NCI-H82 treated with DMSO at 0.1 percent for 48 hours (cell line): ENCODE measurements around the gene CILP.

Experiments
- DNase-seq: peaks from one replicate; lab custom pipeline; 2025; ENCODE audit not compliant: unreplicated experiment; lab: John Stamatoyannopoulos, UW

CILP gene

GRCh38 chr15:65222891-65223290 is 11.6 kb upstream of the CILP start:
- no peak for DNase-seq

DNA sequence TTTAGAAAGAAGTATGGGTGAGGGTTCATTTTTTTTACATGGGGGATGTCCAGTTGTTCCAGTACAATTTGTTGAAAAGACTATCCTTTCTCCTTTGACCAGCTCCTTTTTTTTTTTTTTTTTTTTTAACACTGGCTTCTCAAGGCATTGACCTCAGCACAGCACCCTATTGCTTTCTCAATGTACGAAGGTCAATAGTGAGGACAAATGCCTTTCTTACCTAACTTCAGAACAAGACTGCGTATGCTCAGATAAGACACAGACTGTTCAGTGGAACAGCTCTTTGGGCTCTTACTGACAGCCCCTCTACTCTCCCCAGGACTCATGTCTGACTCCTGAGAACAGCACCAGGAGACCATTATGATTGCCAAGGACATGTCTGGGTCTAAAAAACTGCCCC is 10.4 kb upstream of the CILP start:
- no peak for DNase-seq

- DNase-seq = no peak
Observed at GRCh38 chr15:65219137-65219536, 7.9 kb upstream of the CILP start.

- no peak for DNase-seq
Observed at GRCh38 chr15:65217526-65218482, 6.5 kb upstream of the CILP start.

DNA sequence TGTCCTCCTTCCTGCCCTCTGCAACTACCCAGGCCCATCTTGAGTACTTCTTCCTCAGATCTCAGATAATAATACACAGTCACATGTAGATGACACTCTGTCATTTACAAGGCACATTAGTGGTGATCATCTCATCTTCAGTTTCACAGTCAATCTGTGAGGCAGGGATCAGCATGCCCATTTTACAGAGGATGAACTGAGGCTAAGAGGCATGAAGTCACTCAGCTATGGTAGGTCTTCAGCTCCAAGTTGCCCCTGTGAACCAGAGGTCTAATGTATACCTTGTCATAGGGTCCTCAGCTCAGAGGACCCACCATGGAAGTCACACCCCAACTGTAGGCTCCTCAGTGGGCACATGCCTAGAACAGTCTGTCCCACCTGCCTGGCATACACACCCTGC is 4.2 kb upstream of the CILP start:
- DNase-seq = no peak

GRCh38 chr15:65214010-65214409 is 2.7 kb upstream of the CILP start:
- no peak for DNase-seq

- no peak for DNase-seq
Observed at GRCh38 chr15:65213241-65213640, 2.0 kb upstream of the CILP start.

- no peak for DNase-seq
Observed at GRCh38 chr15:65212097-65212496, 824 bp upstream of the CILP start.

- peak; percentile 33 for DNase-seq
Observed at GRCh38 chr15:65211482-65211982, 259 bp upstream of the CILP start.

- DNase-seq = no peak
Observed at GRCh38 chr15:65209701-65210643, 1.3 kb downstream of the CILP start.

DNA sequence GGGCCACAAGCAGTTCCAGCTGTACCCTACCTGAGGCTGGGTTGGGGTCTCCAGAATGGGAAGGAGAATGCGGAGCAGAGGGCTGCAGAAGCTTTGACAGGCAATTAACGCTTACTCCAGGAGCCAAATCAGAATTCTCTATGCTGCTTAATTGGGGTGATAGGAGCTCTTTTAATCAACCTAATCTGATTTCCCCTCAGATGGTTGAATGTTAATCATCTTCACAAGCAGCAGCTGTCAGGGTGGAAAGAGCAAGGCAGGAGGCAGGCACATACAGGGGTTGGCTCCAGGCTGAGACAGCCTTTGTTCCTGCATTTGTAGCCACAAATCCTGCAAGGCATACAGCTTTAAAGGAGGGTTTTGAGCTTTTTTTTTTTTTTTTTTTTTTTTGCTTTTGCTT is 2.6 kb downstream of the CILP start:
- DNase-seq = peak; percentile 89

- DNase-seq = no peak
Observed at GRCh38 chr15:65207280-65207840, 3.9 kb downstream of the CILP start.

GRCh38 chr15:65206750-65207149 is 4.5 kb downstream of the CILP start:
- no peak for DNase-seq

DNA sequence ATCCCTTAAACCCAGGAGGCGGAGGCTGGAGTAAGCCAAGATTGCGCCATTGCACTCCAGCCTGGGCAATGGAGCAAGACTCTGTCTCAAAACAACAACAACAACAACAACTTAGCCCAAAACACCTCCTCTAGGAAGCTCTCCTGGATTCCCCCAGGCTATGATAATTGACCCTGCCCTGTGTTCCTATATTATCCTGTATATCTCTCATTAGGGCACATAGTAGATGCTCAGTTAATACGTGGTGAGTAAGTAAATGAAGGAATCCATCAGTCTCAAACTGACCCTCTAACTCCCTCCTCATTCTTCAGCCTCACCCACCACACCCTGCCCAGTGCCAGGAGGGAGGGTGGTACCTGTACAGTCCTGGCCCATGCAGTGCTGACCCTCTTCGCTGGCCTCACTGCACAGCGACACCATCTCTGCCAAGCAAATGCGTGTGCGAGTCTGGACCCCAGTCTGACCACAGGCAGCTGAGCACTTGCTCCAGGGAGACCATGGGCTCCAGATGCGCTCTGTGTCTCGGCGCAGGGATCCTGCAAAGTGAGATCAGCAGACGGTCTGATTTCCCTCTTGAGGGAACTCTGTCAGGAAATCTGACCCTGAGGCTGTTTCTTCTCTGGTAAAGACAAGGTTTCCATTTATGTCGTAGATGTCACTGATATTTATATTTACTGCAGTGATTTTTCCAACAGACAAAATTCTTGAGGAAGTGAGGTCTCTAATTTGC is 6.2 kb downstream of the CILP start:
- DNase-seq = no peak

- DNase-seq = no peak
Observed at GRCh38 chr15:65204236-65204930, 6.9 kb downstream of the CILP start.

DNA sequence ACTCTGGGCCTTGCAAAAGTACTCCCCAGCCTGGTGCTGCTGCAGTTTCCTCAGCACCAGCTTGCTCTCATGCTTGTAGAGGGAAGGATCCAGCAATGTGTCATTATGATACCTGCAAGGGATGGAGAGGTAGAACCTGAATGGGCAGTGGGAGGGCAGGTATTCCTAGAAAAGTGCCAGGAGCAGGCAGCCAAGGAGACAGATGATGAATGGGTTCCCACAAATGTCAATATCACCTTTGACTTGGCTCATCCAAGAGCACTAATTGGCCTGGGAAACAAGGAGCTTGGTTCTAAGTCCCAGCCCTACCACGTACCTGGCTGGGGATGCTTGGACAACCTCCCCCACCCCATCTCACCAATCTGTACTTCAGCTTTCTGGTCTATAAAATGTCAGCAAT is 9.4 kb downstream of the CILP start:
- DNase-seq = no peak

DNA sequence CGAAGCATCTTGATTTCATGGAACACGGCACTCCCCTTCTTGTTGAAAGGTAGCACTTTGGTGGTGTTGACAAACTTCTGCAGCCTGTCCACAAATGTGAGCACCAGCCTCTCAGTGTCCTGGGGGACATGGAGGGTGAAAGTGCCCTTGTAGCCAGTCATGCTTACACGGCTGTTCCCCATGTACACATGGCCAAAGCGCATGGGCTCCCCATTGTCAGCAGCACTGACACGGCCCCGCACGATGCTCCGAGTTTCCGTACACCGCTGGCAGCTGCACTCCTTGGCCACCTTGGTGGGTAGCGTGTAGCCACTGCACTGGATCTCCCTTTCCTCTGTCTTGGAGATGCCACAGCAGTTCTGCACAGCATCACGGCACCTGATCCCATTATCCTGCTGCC is 12.7 kb downstream of the CILP start:
- no peak for DNase-seq

DNA sequence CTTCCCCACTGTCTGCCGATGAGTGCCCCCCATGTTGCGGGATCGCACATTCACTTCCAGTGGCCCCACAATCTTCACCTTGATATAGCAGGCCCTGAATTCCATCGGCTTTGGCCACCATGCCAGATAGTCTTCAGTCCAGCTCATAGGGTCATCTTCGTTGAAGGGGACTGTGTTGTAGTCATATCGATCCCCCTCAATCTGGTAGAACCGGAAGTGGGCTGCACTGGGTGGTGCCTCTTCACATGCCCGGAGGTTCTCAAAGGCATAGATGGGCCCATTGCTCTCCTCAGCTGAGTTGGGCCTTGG is 14.0 kb downstream of the CILP start:
- no peak for DNase-seq

DNA sequence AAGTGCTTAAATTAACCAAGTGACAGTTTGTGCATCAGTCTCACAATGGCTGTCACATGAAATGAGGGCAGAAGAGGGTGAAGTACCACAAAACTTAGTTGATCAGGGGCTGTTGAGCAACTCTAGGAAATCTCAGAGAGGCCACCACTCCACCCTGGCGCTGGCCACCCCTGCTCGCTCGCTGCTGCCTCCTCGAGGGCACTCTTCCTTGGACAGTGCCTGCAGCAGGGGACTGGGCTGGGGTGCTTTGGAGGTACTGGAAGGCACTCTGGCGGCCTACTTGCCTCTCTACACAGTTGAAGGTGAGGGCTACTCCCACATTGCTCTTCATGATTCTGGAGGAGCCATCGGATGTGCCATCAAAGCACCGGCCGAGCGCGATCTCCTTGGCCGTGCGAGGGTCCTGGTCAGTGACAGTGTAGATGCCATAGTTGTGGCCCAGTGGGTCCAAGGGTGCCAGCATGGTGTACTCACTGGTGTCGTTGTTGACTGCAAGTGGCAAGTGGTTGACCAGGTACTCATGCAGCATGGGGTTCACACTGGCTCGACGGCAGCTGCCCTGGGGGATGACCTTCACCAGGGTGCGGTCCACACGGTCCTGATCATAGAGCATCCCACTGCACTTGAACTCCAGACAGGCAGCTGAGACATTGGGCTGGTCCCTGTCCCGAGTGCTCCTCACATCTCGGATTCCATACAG is 14.5 kb downstream of the CILP start:
- no peak for DNase-seq

- DNase-seq = no peak
Observed at GRCh38 chr15:65195548-65195923, 15.7 kb downstream of the CILP start.
